Central memory CD8-positive, alpha-beta T cell (primary cell): Measurements from ENCODE around the gene SATB1.

ENCODE experiments used
- ATAC-seq: fragments of 150-1000 bp; cut with Tn5 transposase; replicated peaks from 2 replicates; pipeline ENCODE4 v1.10.0; 2022; ENCODE audit warnings: mild to moderate bottlenecking, moderate FRiP score, moderate number of reproducible peaks; ENCODE audit not compliant: poor library complexity, severe bottlenecking; ENCODE audit errors: extremely low read depth
- DNase-seq, 2 donors: peaks; one replicate each; pipeline ENCODE4 v3.0.0; 2021; ENCODE audit warnings: low spot score in 2 of 2
- H3K27ac Mint-ChIP-seq: one replicate; pipeline ENCODE4 v1.8.0; 2022; ENCODE audit warnings: low read depth, mild to moderate bottlenecking, moderate library complexity, mixed read lengths
- H3K27me3 Mint-ChIP-seq: one replicate; pipeline ENCODE4 v1.8.0; 2022; ENCODE audit warnings: mixed read lengths
- H3K36me3 Mint-ChIP-seq: one replicate; pipeline ENCODE4 v1.8.0; 2022; ENCODE audit warnings: mild to moderate bottlenecking, moderate library complexity, mixed read lengths; ENCODE audit not compliant: insufficient read depth
- H3K4me1 Mint-ChIP-seq: one replicate; pipeline ENCODE4 v1.8.0; 2022; ENCODE audit warnings: mixed read lengths
- H3K4me3 Mint-ChIP-seq: one replicate; pipeline ENCODE4 v1.8.0; 2022; ENCODE audit warnings: mild to moderate bottlenecking, moderate library complexity, mixed read lengths
- H3K9me3 Mint-ChIP-seq: one replicate; pipeline ENCODE4 v1.8.0; 2022; ENCODE audit warnings: mixed read lengths

The SATB1 gene

GRCh38 chr3:18410205-18410604 is 14.9 kb downstream of the SATB1 start:
- Mint-ChIP-seq H3K4me3 (no peak overlapping the region), H3K27ac (no peak overlapping the region), H3K9me3 (no peaks in the 10 kb centered on the region), H3K27me3 (no peaks in the 10 kb centered on the region), H3K4me1 (peaks cover 17% of the 10 kb centered on the region), H3K36me3 (peaks cover 20% of the 10 kb centered on the region)
- DNase-seq, result no peak
- no peak for ATAC-seq

DNA sequence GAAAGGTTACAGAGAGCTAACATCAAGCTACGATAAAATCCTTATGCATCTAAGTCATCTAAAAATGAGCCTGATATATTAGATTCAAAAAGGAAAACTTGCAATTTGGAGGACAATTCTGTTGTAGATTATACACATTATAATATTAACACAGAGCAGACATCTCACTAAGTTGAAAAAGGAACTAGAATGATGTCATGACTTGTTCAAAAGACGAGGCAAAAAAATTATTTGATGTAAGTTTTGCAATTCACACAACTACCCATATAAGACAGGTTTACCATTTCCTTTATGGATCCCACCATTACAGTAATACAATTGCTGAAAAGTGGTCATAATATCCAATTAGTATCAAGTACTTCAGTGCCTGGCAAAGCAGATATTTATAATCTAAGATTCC is 15.9 kb downstream of the SATB1 start:
- H3K27ac Mint-ChIP-seq, result no peak overlapping the region
- H3K27me3 Mint-ChIP-seq, result no peaks in the 10 kb centered on the region
- H3K4me3 Mint-ChIP-seq, result no peak overlapping the region
- peaks cover 17% of the 10 kb centered on the region for H3K4me1 Mint-ChIP-seq
- no peak for ATAC-seq
- H3K9me3 Mint-ChIP-seq, result no peaks in the 10 kb centered on the region
- H3K36me3 Mint-ChIP-seq, result peaks cover 14% of the 10 kb centered on the region
- DNase-seq, result no peak

DNA sequence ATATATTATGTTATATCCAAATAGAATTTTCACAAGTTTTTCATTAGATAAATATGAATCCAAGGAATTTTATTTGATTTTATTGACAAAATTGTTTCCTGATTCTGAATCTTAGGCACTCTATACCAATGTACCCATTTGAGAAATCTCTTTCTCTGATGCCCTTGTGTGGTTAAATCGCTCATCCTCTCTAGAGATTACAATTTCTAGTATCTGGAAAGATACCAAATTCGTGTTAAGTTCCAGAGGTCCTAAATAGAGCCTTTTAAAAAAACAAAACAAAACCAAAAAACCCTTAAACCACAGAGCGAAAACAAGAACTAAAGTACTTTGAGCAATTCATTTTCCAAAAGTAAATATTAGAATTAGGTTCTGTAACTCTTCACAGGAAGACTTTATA is 20.0 kb downstream of the SATB1 start:
- DNase-seq (no peak), ATAC-seq (no peak)
- Mint-ChIP-seq H3K4me1 (peaks cover 26% of the 10 kb centered on the region), H3K27me3 (no peaks in the 10 kb centered on the region), H3K9me3 (no peaks in the 10 kb centered on the region), H3K27ac (no peak overlapping the region), H3K4me3 (no peak overlapping the region), H3K36me3 (peaks cover 10% of the 10 kb centered on the region)

- DNase-seq, result no peak
- peaks cover 35% of the 10 kb centered on the region for H3K4me1 Mint-ChIP-seq
- no peak for ATAC-seq
- H3K4me3 Mint-ChIP-seq, result no peak overlapping the region
- H3K27me3 Mint-ChIP-seq, result no peaks in the 10 kb centered on the region
- peaks cover 11% of the 10 kb centered on the region for H3K36me3 Mint-ChIP-seq
- H3K9me3 Mint-ChIP-seq, result no peaks in the 10 kb centered on the region
- peak overlapping the region; percentile 73 for H3K27ac Mint-ChIP-seq
These were observed 22.1 kb downstream of the SATB1 start for GRCh38 chr3:18403061-18403460.

GRCh38 chr3:18402239-18402799 is 22.8 kb downstream of the SATB1 start:
- Mint-ChIP-seq H3K36me3 (peaks cover 8% of the 10 kb centered on the region), H3K9me3 (no peaks in the 10 kb centered on the region), H3K27me3 (no peaks in the 10 kb centered on the region), H3K27ac (peak overlapping the region; percentile 73), H3K4me3 (no peak overlapping the region), H3K4me1 (peaks cover 30% of the 10 kb centered on the region)
- ATAC-seq (peak; percentile 24), DNase-seq (no peak)

DNA sequence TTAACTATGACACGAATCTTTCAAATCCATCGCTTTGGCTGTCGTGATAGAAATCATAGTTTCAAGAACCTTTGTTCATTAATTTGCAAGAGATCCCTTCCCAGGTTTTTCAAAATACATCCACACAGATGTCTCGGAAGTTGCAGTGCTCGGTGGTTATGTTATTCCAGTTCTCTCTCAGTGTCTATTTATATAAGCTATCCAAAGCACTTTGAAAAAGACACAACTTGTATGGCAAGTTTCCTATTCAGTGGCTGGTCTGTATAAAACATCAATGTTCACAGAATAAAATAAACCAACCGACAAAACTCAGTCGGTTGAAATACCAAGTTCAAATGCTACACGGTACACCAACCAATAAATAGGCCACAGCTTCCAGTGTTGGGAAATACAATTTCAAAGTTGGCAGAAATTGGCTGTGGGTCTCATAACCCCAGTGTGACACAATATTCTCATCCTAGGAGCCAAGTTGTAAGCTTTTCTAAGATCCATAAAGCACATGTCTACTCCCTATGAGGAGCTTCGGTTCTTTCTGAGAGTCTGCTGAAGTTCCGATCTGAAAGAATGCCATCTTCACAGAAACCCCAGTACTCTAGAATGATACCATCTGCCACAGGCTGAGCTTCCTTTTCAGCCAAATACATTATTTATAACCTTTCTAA is 23.7 kb downstream of the SATB1 start:
- Mint-ChIP-seq H3K36me3 (peaks cover 10% of the 10 kb centered on the region), H3K27me3 (no peaks in the 10 kb centered on the region), H3K27ac (peak overlapping the region; percentile 73), H3K4me1 (peaks cover 35% of the 10 kb centered on the region), H3K4me3 (no peak overlapping the region), H3K9me3 (no peaks in the 10 kb centered on the region)
- DNase-seq (no peak), ATAC-seq (no peak)

- Mint-ChIP-seq H3K4me3 (no peak overlapping the region), H3K36me3 (peaks cover 22% of the 10 kb centered on the region), H3K27me3 (no peaks in the 10 kb centered on the region), H3K27ac (no peak overlapping the region), H3K4me1 (peaks cover 44% of the 10 kb centered on the region), H3K9me3 (no peaks in the 10 kb centered on the region)
- DNase-seq (no peak), ATAC-seq (no peak)
These were observed 26.7 kb downstream of the SATB1 start for GRCh38 chr3:18398448-18398847.

- Mint-ChIP-seq H3K27me3 (no peaks in the 10 kb centered on the region), H3K36me3 (peaks cover 29% of the 10 kb centered on the region), H3K4me1 (peaks cover 31% of the 10 kb centered on the region), H3K4me3 (no peak overlapping the region), H3K27ac (no peak overlapping the region), H3K9me3 (no peaks in the 10 kb centered on the region)
- no peak for ATAC-seq
- DNase-seq, result no peak
These were observed 28.7 kb downstream of the SATB1 start for GRCh38 chr3:18396428-18396827.

DNA sequence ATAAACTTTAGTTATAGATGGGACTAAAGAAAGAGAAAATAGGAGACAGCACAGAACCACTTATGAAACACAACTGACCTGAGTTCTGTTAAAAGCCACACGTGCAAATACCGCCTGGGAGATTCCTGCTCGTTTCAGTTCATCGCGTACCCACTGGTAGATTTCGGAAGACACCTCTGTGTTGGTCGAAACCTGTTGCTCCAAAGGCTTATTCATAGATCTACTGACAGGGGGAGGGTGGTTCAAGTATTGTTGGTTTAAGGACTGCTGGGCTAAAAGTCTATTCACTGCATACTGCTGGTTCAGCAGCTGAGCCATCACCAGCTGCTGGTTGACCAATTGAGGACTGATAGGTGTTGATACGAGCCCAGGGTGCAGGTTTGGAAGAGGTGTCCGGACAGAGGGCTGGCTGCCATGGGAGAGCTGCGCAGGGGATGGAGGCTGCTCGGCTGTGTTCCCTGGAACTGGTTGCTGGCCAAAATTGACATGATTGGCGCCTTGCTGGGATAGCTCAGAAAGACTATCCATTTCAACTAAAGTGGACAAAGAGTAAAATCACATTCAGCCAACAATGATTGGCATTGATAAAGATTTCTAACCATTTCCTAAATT is 30.6 kb downstream of the SATB1 start:
- DNase-seq (no peak), ATAC-seq (no peak)
- Mint-ChIP-seq H3K4me1 (peaks cover 23% of the 10 kb centered on the region), H3K36me3 (peaks cover 27% of the 10 kb centered on the region), H3K9me3 (no peaks in the 10 kb centered on the region), H3K4me3 (no peak overlapping the region), H3K27ac (peak overlapping the region; percentile 63), H3K27me3 (no peaks in the 10 kb centered on the region)

GRCh38 chr3:18393906-18394305 is 31.2 kb downstream of the SATB1 start:
- DNase-seq, result no peak
- H3K9me3 Mint-ChIP-seq, result no peaks in the 10 kb centered on the region
- ATAC-seq, result no peak
- no peaks in the 10 kb centered on the region for H3K27me3 Mint-ChIP-seq
- H3K4me3 Mint-ChIP-seq, result no peak overlapping the region
- H3K36me3 Mint-ChIP-seq, result peaks cover 27% of the 10 kb centered on the region
- peaks cover 19% of the 10 kb centered on the region for H3K4me1 Mint-ChIP-seq
- peak overlapping the region; percentile 63 for H3K27ac Mint-ChIP-seq

- Mint-ChIP-seq H3K27me3 (no peaks in the 10 kb centered on the region), H3K36me3 (peaks cover 25% of the 10 kb centered on the region), H3K9me3 (no peaks in the 10 kb centered on the region), H3K4me1 (peaks cover 9% of the 10 kb centered on the region), H3K27ac (no peak overlapping the region), H3K4me3 (no peak overlapping the region)
- ATAC-seq (no peak), DNase-seq (no peak)
These were observed 35.0 kb downstream of the SATB1 start for GRCh38 chr3:18390024-18390660.

DNA sequence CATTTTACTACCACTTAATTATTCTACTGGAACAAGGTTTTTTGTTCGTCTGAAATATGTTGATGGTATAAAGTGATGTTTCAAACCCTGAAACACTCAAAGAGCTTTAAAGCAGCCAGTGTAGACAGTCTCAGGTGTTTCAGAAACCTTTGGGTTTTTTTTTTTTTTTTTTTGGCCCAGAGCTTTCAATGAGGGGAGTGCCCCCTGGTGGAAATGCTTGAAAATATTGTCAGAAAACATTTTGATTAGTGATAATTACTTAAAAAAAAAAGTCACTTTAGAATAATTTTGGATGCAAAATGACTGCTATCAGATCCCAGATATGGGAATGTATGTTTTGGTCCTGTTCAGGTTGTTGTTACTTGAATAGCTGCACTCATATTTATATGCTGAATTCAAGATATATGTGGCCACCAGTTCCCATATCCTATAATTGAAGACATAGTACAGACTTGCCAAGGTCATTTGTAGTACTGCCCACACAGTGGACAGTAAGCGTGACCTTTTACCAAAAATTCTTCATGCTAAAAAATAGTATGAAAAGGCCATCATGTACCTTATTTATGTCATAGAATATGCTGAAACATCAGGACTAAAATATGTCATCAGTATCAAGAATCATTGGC is 35.9 kb downstream of the SATB1 start:
- no peak for DNase-seq
- Mint-ChIP-seq H3K27ac (no peak overlapping the region), H3K27me3 (no peaks in the 10 kb centered on the region), H3K4me3 (no peak overlapping the region), H3K36me3 (peaks cover 26% of the 10 kb centered on the region), H3K4me1 (peaks cover 4% of the 10 kb centered on the region), H3K9me3 (no peaks in the 10 kb centered on the region)
- no peak for ATAC-seq
